CD14-positive monocyte (primary cell): ENCODE results near the gene UROS. TPM values are rescaled to one million over a fixed set of nuclear protein-coding genes. Genes with fewer than 3 reads are reported as not detected.

ENCODE experiments used
- DNase-seq, 3 donors: peaks; one replicate each; pipeline ENCODE4 v3.0.0-alpha.2; 2011 to 2022
- H2AFZ ChIP-seq: 2 replicates; pipeline ENCODE4 v1.6.0; 2012; ENCODE audit warnings: mild to moderate bottlenecking, low read depth, low read length, inconsistent platforms; ENCODE audit not compliant: insufficient read depth, poor library complexity, severe bottlenecking
- H3K27ac ChIP-seq, 2 donors: 1 replicate in 1 of 2; 2 replicates in 1 of 2; pipeline ENCODE4 v1.5.1; 2012 to 2013; ENCODE audit warnings: low read length in 2 of 2, control low read depth in 1 of 2, inconsistent platforms in 1 of 2, low read depth in 1 of 2, mild to moderate bottlenecking in 1 of 2
- H3K27me3 ChIP-seq, 2 donors: one replicate each; pipeline versions ENCODE4 v1.6.0 to v1.6.1; 2011 to 2013; ENCODE audit warnings: low read length in 2 of 2; ENCODE audit not compliant: control insufficient read depth in 2 of 2, insufficient read depth in 2 of 2
- H3K36me3 ChIP-seq, 2 donors: replicated peaks in 1 of 2; 1 replicate in 1 of 2; 2 replicates in 1 of 2; pipeline versions ENCODE4 v1.5.1 to v1.6.1; 2012 to 2013; ENCODE audit warnings: low read length in 2 of 2, control low read depth in 1 of 2, inconsistent platforms in 1 of 2, mild to moderate bottlenecking in 1 of 2; ENCODE audit not compliant: insufficient read depth in 2 of 2, control insufficient read depth in 1 of 2
- H3K4me1 ChIP-seq, 2 donors: 1 replicate in 1 of 2; 2 replicates in 1 of 2; pipeline versions ENCODE4 v1.5.1 to v1.6.1; 2012 to 2013; ENCODE audit warnings: low read length in 2 of 2, control low read depth in 1 of 2, inconsistent platforms in 1 of 2, mild to moderate bottlenecking in 1 of 2, moderate library complexity in 1 of 2; ENCODE audit not compliant: insufficient read depth in 2 of 2, control insufficient read depth in 1 of 2
- H3K4me2 ChIP-seq: replicated peaks from 2 replicates; pipeline ENCODE3; 2012; ENCODE audit warnings: low read length, moderate library complexity, mild to moderate bottlenecking; ENCODE audit not compliant: poor library complexity, severe bottlenecking; ENCODE audit errors: extremely low read depth
- H3K4me3 ChIP-seq, 3 experiments: fragments of 200-600 bp in 1 of 3; sonication (generic) in 1 of 3; replicated peaks in 1 of 3; 1 replicate in 2 of 3; 2 replicates in 1 of 3; pipeline ENCODE4 v1.5.1; 2011 to 2013; ENCODE audit warnings: low read length in 3 of 3, mild to moderate bottlenecking in 3 of 3, control low read depth in 2 of 3, low read depth in 2 of 3, inconsistent platforms in 1 of 3, moderate library complexity in 1 of 3
- H3K79me2 ChIP-seq: 2 replicates; pipeline ENCODE4 v1.6.0; 2012; ENCODE audit warnings: mild to moderate bottlenecking, control low read depth, inconsistent platforms, low read length, moderate library complexity; ENCODE audit not compliant: insufficient read depth
- H3K9ac ChIP-seq: 2 replicates; pipeline ENCODE4 v1.6.0; 2017; ENCODE audit warnings: low read length, mild to moderate bottlenecking; ENCODE audit not compliant: insufficient read depth, poor library complexity, severe bottlenecking
- H3K9me3 ChIP-seq, 2 donors: replicated peaks in 1 of 2; 1 replicate in 1 of 2; 2 replicates in 1 of 2; pipeline versions ENCODE4 v1.5.1 to v1.6.1; 2012 to 2013; ENCODE audit warnings: low read length in 2 of 2, control low read depth in 1 of 2; ENCODE audit not compliant: control insufficient read depth in 1 of 2, insufficient read depth in 1 of 2
- H4K20me1 ChIP-seq: 2 replicates; pipeline ENCODE4 v1.6.0; 2012; ENCODE audit warnings: mild to moderate bottlenecking, low read length, control low read depth, moderate library complexity; ENCODE audit not compliant: insufficient read depth
- H3K27ac Mint-ChIP-seq, 7 donors: one replicate each; pipeline ENCODE4 v1.8.0; 2020; ENCODE audit warnings: mild to moderate bottlenecking in 7 of 7, mixed read lengths in 7 of 7, moderate library complexity in 6 of 7, inconsistent platforms in 2 of 7
- H3K27me3 Mint-ChIP-seq, 3 donors: one replicate each; pipeline ENCODE4 v1.8.0; 2021 to 2022; ENCODE audit warnings: low read depth in 3 of 3, mild to moderate bottlenecking in 3 of 3, mixed read lengths in 3 of 3, moderate library complexity in 3 of 3, inconsistent platforms in 1 of 3
- H3K36me3 Mint-ChIP-seq, 2 donors: one replicate each; pipeline ENCODE4 v1.8.0; 2020; ENCODE audit warnings: mixed read lengths in 2 of 2, inconsistent platforms in 1 of 2, mild to moderate bottlenecking in 1 of 2
- H3K4me1 Mint-ChIP-seq: one replicate; pipeline ENCODE4 v1.8.0; 2020; ENCODE audit warnings: mild to moderate bottlenecking, mixed read lengths
- H3K4me3 Mint-ChIP-seq, 2 donors: one replicate each; pipeline ENCODE4 v1.8.0; 2020; ENCODE audit warnings: mild to moderate bottlenecking in 2 of 2, mixed read lengths in 2 of 2, moderate library complexity in 1 of 2
- H3K9me3 Mint-ChIP-seq, 7 donors: one replicate each; pipeline ENCODE4 v1.8.0; 2020 to 2022; ENCODE audit warnings: mixed read lengths in 7 of 7, mild to moderate bottlenecking in 6 of 7, moderate library complexity in 6 of 7, inconsistent platforms in 2 of 7
- WGBS: methylation state at CpG from one replicate; pipeline ENCODE4 v1.1.5; 2013; ENCODE audit warnings: missing lambda C conversion rate; ENCODE audit not compliant: insufficient coverage; 5-methylcytosine and 5-hydroxymethylcytosine counted together
- intact Hi-C, 2 donors: fragments of 100-400 bp; cut with micrococcal nuclease; formaldehyde crosslinking; loops; one replicate each; pipeline versions ENCODE4 v1.15.0 to v1.15.1; 2023
- polyA plus RNA-seq, 3 donors: library from polyadenylated mRNA; depleted of rRNA in 1 of 3; unstranded in 2 of 3; stranded (reverse) in 1 of 3; fragments of 300-500 nt in 2 of 3; fragments of >200 nt in 1 of 3; fragmentation: Illumina TruSeq in 2 of 3; gene quantifications; 1 replicate in 2 of 3; 2 replicates in 1 of 3; pipeline ENCODE4 v1.2.3, GENCODE V29; 2012 to 2021
- TF ChIP-seq, protein P1 (sequence below): fragments of 200-600 bp; IDR thresholded peaks from one replicate; pipeline ENCODE4 v1.8.0; 2022; ENCODE audit warnings: antibody characterized with exemption, mild to moderate bottlenecking

UROS gene
- polyA plus RNA-seq, 3 donors, result 18.1 to 42.3 (median 39.8) TPM

DNA sequence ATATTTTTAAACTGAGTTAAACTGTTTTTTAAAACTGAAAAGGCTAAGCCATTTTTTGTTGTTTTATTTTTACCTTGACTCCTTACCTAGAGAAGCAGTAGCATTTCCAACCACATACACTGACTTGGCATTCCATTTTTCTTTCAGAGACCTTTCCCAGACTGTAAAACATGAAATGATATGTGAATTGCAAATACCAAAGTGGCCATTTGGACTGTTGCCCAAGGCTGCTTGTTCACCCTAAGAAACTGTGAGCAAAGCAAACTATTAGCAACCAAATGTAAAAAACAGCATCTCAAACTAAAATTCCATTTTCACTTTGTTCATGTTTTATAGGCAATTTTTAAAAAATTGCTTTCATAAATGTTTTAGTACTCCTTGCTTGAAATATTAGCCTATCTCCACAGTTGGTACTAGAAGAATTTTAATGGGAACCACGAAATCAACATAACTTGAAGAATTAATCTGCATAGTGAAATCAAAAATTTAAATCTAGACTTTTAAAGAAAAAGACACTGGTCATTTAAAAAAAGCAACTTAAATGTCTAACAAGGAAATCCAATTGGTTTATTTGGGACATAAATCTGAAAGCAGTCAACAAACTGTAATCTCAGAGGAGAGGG is 10.8 kb downstream of the UROS start:
- no peak overlapping the region for H3K4me2 ChIP-seq
- H3K9me3 ChIP-seq, result no peaks in the 10 kb centered on the region
- H3K36me3 Mint-ChIP-seq, result peaks cover 57 to 59% of the 10 kb centered on the region in 2 donors
- no peaks in the 10 kb centered on the region for H4K20me1 ChIP-seq
- H3K27me3 Mint-ChIP-seq, result peaks cover 0 to 1% (median 0%) of the 10 kb centered on the region in 3 donors
- H3K4me3 ChIP-seq, result no peak overlapping the region
- no peak overlapping the region for H3K27ac ChIP-seq
- H3K27me3 ChIP-seq, result no peaks in the 10 kb centered on the region
- no peak overlapping the region for H3K9ac ChIP-seq
- intact Hi-C loops, result no loop called here
- peaks cover 0 to 1% (median 0%) of the 10 kb centered on the region in 7 donors for H3K9me3 Mint-ChIP-seq
- H2AFZ ChIP-seq, result no peak overlapping the region
- H3K27ac Mint-ChIP-seq, result no peak overlapping the region
- TF ChIP-seq, protein P1, sequence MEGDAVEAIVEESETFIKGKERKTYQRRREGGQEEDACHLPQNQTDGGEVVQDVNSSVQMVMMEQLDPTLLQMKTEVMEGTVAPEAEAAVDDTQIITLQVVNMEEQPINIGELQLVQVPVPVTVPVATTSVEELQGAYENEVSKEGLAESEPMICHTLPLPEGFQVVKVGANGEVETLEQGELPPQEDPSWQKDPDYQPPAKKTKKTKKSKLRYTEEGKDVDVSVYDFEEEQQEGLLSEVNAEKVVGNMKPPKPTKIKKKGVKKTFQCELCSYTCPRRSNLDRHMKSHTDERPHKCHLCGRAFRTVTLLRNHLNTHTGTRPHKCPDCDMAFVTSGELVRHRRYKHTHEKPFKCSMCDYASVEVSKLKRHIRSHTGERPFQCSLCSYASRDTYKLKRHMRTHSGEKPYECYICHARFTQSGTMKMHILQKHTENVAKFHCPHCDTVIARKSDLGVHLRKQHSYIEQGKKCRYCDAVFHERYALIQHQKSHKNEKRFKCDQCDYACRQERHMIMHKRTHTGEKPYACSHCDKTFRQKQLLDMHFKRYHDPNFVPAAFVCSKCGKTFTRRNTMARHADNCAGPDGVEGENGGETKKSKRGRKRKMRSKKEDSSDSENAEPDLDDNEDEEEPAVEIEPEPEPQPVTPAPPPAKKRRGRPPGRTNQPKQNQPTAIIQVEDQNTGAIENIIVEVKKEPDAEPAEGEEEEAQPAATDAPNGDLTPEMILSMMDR, result no peak
- DNase-seq, result no peak
- WGBS, result 100% methylated on average over 1 of the region's 1 CpG
- H3K36me3 ChIP-seq, result peaks cover 49 to 73% of the 10 kb centered on the region in 2 donors
- no peaks in the 10 kb centered on the region for H3K79me2 ChIP-seq
- no peaks in the 10 kb centered on the region for H3K4me1 ChIP-seq
- no peaks in the 10 kb centered on the region for H3K4me1 Mint-ChIP-seq
- no peak overlapping the region for H3K4me3 Mint-ChIP-seq

DNA sequence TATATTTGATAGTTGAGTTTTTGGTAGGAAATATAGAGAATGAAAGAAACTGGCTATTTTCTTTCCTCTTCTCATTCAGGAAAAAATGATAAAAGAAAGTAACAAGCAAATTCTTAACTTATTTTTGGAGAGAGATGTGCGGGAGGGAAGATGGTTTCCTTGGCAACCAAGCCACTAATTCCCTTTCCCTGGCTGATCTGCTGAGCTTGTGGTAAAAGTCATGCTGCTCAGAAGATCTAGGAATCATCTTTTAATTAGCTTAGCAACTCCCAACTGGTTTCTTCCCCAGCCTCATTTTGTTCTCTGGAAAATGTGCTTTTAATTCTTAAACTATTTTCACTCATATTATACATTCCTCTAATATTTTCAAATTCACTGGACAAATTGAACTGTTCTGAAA is 11.8 kb downstream of the UROS start:
- Mint-ChIP-seq H3K4me1 (no peaks in the 10 kb centered on the region), H3K27ac (no peak overlapping the region), H3K27me3 (peaks cover 0 to 1% (median 0%) of the 10 kb centered on the region in 3 donors), H3K9me3 (peaks cover 0 to 1% (median 0%) of the 10 kb centered on the region in 7 donors), H3K36me3 (peaks cover 67 to 68% of the 10 kb centered on the region in 2 donors), H3K4me3 (no peak overlapping the region)
- no peak overlapping the region for H3K4me3 ChIP-seq
- H3K9me3 ChIP-seq, result no peaks in the 10 kb centered on the region
- TF ChIP-seq, protein P1, result no peak
- H2AFZ ChIP-seq, result no peak overlapping the region
- no peak overlapping the region for H3K27ac ChIP-seq
- H3K36me3 ChIP-seq, result peaks cover 58 to 82% of the 10 kb centered on the region in 2 donors
- no CpG with 5 or more reads among the region's 1 CpG for WGBS
- no peaks in the 10 kb centered on the region for H4K20me1 ChIP-seq
- no peaks in the 10 kb centered on the region for H3K4me1 ChIP-seq
- no peak overlapping the region for H3K4me2 ChIP-seq
- no peaks in the 10 kb centered on the region for H3K79me2 ChIP-seq
- H3K9ac ChIP-seq, result no peak overlapping the region
- no peak for DNase-seq
- H3K27me3 ChIP-seq, result no peaks in the 10 kb centered on the region
- intact Hi-C loops, result no loop called here
